ENCODE measurements around the gene PM20D2. TPM values are rescaled to one million over a fixed set of nuclear protein-coding genes. Genes with fewer than 3 reads are reported as not detected.

PM20D2 gene
- total and polyA plus RNA-seq, 2 of the 13 experiments (the other 11 are each of a cell fraction or from before 2014, with no cell fraction given), result 13.3 to 26.3 TPM

- TF ChIP-seq AFF4 (CRISPR knock-in tag; IDR thresholded peaks at IDR 0.05) (no peak), ZZZ3 (CRISPR knock-in tag; IDR thresholded peaks at IDR 0.05; ENCODE audit: borderline replicate concordance) (no peak), ZNF800 (CRISPR knock-in tag; IDR thresholded peaks at IDR 0.05) (peak; percentile 96), ZNF713 (CRISPR knock-in tag; IDR thresholded peaks at IDR 0.05) (no peak), TCF12 (IDR thresholded peaks at IDR 0.05) (no peak), TCF12 (CRISPR knock-in tag; IDR thresholded peaks at IDR 0.05) (no peak), ZMYM4 (CRISPR knock-in tag; IDR thresholded peaks at IDR 0.05) (peak; percentile 51; the same call in 1 of the 2 replicates), ARID4A (CRISPR knock-in tag; IDR thresholded peaks at IDR 0.05; ENCODE audit: borderline replicate concordance) (peak; percentile 54; the same call in 1 of the 2 replicates), ZNF205 (CRISPR knock-in tag; IDR thresholded peaks at IDR 0.05) (no peak), NCOR1 (IDR thresholded peaks at IDR 0.05; ENCODE audit: borderline replicate concordance, low read length) (no peak), HNRNPUL1 (IDR thresholded peaks at IDR 0.05; ENCODE audit: low read depth, low read length) (no peak), TCF7 (IDR thresholded peaks at IDR 0.05; ENCODE audit: low read depth) (no peak), POLR2AphosphoS2 (IDR thresholded peaks at IDR 0.05; ENCODE audit: low read depth, low read length) (no peak), ZNF329 (CRISPR knock-in tag; IDR thresholded peaks at IDR 0.05; ENCODE audit: low read depth) (no peak), NFKBIZ (CRISPR knock-in tag; IDR thresholded peaks at IDR 0.05) (no peak)
- TF ChIP-seq, protein P1, sequence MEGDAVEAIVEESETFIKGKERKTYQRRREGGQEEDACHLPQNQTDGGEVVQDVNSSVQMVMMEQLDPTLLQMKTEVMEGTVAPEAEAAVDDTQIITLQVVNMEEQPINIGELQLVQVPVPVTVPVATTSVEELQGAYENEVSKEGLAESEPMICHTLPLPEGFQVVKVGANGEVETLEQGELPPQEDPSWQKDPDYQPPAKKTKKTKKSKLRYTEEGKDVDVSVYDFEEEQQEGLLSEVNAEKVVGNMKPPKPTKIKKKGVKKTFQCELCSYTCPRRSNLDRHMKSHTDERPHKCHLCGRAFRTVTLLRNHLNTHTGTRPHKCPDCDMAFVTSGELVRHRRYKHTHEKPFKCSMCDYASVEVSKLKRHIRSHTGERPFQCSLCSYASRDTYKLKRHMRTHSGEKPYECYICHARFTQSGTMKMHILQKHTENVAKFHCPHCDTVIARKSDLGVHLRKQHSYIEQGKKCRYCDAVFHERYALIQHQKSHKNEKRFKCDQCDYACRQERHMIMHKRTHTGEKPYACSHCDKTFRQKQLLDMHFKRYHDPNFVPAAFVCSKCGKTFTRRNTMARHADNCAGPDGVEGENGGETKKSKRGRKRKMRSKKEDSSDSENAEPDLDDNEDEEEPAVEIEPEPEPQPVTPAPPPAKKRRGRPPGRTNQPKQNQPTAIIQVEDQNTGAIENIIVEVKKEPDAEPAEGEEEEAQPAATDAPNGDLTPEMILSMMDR (CRISPR knock-in tag; IDR thresholded peaks at IDR 0.05), result peak; percentile 13; the same call in 1 of the 2 replicates
These were observed 28.4 kb upstream of the PM20D2 start, which contains the start of gene SRSF12 (continued) for GRCh38 chr6:89117211-89118108.

Data from HepG2 (cell line).